GM21576 (cell line): Measurements from ENCODE around the gene SLC2A8.
A peak's percentile ranks its signal among the peaks of the same experiment; 100 is the strongest.

Experiments used
- ATAC-seq: cut with Tn5 transposase; IDR thresholded peaks from one replicate; pipeline ENCODE4 v1.9.1; 2021; ENCODE audit warnings: mild to moderate bottlenecking, moderate library complexity; ENCODE audit not compliant: unreplicated experiment

Gene SLC2A8

GRCh38 chr9:127396808-127397645 lies at the start of gene SLC2A8:
Gene SLC2A8, plus strand, starts transcription at chr9:127397169. Its CDS starts 62 bp downstream, at chr9:127397231.
- peak; percentile 93 for ATAC-seq

- ATAC-seq, result no peak
Measured at GRCh38 chr9:127347831-127348776, 48.9 kb upstream of the SLC2A8 start.

DNA sequence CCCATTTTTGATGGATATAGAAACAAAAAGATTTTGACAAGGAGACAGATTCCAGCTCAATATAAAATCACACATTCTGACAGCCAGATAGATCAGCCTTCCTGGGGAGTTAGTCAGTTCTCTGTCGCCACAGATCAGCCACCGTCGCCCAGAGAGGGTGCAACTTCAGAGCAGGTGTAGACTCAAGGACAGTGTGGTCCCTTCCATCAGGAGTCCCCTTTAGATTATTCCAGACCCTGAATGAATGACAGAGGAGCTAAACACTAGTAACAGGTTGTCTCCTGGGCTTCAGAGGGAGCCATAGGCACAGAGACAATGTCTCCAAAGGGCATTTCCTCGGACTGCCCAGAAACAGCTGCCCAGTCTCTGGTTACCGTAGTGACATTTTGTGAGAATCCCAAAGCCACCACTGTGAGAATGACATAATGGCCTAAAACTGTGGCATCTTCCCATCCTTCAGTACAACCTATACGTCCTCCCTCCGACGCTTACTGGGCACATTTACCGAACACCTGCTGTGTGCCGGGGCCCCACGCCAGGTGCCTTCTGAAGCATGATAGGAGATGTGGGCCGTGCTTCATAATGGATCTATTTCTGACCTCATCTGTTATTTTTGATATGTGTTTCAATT lies 47.4 kb upstream of the SLC2A8 start:
- ATAC-seq, result no peak

DNA sequence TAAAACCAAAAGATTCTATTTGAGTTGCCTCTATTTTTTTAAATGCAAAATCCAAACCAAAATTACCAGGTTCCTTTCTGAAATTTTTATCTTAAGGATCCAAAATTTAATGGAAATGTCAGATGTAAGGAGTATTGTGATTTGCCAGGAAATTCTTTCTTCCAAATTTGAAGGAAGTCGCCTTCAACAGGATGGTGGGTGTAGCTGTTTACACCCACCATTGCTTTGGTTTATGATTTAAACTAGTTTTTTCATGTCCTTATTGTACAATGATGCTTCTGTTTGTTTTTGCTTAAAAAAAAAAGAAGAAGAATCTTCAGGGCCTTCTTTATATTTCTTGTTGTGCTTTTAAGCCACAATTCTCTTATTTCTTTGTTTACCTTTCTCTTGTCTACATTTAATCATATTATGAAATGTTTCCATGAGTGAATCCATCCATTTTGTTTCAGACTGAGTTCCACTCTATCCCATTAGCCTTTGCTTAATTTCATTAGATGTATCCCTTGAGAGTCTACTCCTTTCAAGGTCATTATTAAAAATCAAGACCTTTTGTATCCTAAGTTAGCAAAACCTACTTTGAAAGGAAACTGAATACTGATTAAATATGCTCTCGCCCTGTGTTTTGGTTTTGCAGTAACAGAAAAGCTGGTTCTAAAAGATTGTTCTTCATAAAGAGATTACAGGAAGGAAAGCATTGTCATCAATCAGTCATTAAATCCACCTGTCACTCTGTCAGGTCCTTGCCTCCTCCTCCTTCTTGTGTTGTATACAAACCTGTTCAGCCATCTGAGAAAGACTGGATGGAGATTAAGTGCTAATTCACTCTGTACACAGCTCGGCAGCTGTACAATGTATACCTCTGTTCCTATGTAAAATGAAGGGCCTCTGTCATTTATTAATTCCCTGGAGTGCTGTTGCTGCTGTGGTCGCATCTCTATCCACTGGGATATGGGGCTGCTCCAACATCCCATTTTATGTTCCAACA lies 45.5 kb upstream of the SLC2A8 start:
- no peak for ATAC-seq

DNA sequence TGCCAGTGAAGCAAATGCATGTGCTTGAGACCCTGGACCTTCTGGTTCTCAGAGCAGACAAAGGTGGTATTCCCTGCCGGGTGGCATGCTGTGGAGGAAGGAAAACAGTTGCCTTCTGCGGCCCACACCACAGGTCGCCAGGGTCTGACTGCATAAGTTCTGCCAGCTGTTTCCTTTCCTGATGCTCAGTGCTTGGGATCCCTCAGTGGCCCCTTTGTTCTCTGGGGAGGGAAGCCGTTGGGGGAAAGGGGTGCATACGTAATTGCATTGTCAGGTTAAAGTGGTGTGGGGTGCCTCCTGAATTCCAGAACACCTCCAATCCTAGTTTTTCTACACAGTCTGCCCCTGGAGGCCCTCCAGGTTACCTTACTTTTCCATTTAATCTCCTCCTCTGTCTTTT lies 43.1 kb upstream of the SLC2A8 start:
- ATAC-seq, result no peak

GRCh38 chr9:127356906-127357305 lies 40.1 kb upstream of the SLC2A8 start:
- no peak for ATAC-seq

DNA sequence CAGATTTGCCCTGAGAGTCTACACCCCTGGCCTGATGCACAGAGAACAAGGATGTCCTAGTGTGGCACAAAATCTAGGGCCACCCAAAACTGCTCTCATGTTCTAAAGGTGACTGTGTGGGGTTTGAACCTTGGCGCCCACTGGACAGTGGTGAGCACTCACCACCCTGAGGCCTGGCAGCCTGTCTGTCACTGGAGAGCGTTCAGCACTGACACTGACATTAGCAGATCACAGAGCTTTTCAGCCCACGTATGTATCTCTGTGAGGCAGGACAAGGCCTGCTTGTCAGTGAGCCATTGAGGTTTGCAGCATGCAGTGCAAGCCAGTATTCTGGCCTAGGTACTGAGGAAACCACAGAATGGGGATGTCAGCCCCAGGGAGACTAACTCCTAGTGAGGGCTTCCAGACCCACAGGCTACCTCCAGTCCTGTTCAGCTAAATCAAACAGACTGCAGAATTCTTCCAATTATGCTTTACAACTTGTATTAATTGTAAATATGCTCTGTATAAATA lies 38.9 kb upstream of the SLC2A8 start:
- ATAC-seq, result no peak

DNA sequence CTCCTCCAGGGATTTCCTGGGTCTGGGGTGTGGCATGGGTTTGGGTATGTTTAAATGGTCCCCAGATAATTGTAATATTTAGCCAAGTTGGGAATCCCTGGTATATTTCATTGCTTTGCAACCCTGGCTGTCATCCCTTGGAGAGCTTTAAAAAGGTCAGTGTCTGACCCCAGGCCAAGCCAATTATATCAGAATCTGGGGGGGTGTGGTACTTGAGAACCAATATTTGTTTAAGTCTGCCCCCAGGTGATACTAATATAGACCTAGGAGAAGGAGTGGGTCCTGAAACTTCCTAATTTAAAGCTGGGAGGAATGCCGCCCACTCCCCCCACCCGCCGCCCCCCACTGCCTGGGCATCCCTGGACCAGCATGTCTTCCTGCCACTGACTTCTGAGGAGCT lies 38.2 kb upstream of the SLC2A8 start:
- ATAC-seq, result no peak

- no peak for ATAC-seq
Measured at GRCh38 chr9:127360250-127360649, 36.7 kb upstream of the SLC2A8 start.

DNA sequence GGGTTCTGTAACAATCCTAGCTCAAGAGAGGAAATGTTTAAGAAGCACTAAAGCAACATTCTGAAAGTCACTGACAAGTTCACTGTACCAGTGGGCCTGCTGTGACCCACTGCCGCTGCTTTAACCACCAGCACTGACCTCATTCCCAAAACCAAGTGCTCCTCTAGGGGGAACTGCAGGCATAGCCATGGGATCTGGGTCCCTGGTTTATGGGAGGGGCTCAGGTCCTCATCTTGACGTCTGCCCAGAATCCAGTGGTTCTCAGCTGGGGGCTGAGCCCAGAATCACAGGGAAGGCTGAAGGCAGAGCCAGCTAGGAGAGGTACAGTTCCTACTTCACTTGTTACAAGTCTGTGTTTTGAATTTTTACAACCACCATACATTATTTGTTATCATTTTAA lies 36.1 kb upstream of the SLC2A8 start:
- no peak for ATAC-seq

- no peak for ATAC-seq
Measured at GRCh38 chr9:127361561-127361960, 35.4 kb upstream of the SLC2A8 start.

DNA sequence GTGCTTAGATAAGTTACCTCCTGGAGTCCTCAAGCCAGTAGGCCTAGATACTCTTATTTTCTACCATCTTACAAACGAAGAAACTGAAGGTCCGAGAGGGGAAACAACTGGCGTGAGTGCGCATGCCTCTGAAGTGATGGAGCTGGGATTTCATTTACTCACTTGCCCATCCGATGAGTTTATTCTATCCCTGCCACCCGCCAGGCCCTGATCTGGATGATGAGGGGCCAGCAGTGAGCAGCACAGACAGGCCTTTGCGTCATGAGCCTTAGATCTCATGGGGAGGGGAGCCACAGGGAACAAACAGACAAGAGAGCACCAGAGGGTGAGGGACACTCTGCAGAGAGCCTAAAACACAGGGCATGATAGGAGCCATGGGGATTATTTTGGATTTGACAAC lies 34.1 kb upstream of the SLC2A8 start:
- no peak for ATAC-seq

DNA sequence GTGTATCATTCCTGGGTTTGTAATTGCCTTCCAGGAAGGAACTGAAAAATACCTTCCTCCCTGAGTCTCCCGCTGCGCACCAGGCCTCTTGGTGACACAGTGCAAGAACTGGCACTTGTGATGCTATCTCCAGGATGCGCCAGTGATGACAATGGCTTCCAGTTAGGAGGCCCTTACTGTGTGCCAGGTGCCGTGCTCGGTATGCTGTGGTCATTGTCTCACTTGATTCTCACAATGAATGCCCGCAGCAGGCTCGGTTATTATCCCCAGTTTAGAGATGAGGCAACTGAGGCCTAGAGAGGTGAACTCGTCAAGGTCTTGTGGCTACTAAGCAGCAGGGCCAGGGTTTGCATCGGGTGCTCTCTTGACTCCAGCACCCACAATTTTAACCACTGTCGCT lies 31.5 kb upstream of the SLC2A8 start:
- ATAC-seq, result no peak

DNA sequence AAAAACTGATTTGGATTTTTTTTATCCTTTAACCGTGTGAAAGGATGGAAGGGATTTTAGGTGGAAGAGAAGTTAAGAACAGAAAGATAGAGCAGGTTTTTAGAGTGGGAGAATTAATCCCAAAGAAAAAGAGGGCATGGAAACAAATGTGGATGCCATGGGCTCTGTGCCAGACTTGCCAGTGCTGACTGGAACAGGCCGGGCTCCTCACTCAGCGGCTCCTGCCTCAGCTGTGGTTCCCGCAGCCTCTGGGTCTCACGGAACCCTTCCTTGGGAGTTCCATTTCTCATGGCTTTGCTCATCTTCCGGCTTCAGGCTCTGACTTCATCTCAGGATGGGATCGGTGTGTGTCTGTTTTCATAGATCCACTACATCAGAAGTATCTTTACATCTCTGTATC lies 30.4 kb upstream of the SLC2A8 start:
- ATAC-seq, result no peak

DNA sequence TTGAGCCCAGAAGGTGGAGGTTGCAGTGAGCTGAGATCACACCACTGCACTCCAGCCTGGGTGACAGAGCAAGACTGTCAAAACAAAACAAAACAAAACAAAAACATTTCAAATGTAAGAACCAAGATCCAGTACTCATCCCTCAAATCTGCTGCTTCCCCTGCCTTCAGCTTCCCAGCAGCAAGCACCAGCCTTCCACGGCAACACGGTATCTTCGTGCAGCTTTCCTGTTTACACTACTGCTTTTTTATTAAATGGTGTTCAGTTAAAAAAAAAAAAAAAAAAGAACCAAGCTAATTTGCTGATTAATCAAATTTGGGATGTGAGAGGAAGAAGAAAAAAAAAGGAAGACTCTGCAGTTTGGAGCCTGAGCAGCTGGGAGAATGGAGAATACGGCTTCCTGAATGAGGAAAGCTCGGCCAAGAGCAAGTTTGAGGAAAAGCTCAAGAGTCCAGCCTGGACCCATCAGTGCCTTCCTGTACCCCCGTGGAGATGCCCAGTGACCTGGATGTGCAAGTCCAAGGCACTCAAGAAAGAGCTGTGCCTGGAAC lies 28.0 kb upstream of the SLC2A8 start:
- ATAC-seq, result no peak

GRCh38 chr9:127369428-127369827 lies 27.5 kb upstream of the SLC2A8 start:
- no peak for ATAC-seq

- no peak for ATAC-seq
Measured at GRCh38 chr9:127370147-127370579, 26.8 kb upstream of the SLC2A8 start.

DNA sequence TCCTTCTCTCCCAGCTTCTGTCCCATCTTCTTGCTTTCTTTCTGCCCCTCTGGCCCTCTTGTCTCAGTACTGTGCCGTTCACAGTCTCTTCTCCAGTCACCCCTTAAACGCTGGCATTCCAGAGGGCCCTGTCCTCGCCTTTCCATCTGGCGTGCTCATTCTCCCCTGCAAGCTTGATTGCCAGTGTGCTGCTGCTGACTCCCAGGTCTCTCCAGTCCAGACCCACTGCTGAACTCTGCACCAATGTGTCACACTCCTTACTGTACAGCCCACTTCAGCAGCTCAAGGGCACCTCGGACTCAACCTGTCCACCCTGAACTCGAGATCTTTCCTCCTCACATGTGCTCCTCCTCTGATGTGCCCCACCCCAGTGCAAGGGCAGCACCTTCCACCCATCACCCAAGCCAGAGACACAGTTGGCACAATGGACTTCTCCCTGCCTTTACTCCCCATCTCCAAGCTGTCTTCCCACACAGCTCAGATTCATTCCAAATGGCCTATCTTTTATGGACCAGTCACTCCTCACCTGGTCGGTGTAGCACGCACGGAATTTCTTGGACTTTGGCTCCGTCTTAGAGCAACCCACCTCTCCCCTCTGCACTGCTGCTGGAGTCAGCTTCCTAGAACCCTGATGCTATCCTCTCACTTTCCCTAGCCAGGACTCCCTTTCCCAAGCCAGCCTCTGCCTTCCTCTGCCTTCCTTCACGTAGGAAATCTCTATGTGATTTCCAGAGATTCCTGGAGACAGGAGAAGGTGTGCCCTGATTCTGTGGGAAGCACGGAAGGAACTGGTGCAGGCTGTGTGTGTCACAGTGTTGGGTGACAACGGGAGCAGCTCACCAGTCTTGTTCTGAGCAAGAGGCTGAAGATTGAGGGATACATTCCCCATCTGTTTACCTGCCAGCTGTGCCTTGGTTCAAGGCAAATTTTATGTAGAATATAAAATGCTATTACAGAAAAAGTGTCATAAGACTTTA lies 26.0 kb upstream of the SLC2A8 start:
- ATAC-seq, result no peak
